Esophagus muscularis mucosa (tissue), 3 donors: ENCODE data around the gene BAIAP2L1.

Source experiments
- CTCF ChIP-seq, 3 experiments: fragments of 200-600 bp in 2 of 3; fragments of 450-650 bp in 1 of 3; sonication (generic) in 2 of 3; IDR thresholded peaks; one replicate each; pipeline ENCODE4 v1.5.1; 2017 to 2019; ENCODE audit warnings: antibody characterized with exemption in 3 of 3, mild to moderate bottlenecking in 2 of 3, moderate library complexity in 1 of 3
- POLR2A ChIP-seq: fragments of 450-650 bp; IDR thresholded peaks from one replicate; pipeline ENCODE4 v1.6.1; 2017; ENCODE audit warnings: antibody characterized with exemption, moderate library complexity, mild to moderate bottlenecking, low read depth

- TF ChIP-seq CTCF (IDR thresholded peaks at IDR 0.05) (no peak), POLR2A (no peak)
These were observed 32.2 kb downstream of the BAIAP2L1 start for GRCh38 chr7:98368716-98369115.
